ENCODE results near the gene APOBEC3G.

APOBEC3G gene

DNA sequence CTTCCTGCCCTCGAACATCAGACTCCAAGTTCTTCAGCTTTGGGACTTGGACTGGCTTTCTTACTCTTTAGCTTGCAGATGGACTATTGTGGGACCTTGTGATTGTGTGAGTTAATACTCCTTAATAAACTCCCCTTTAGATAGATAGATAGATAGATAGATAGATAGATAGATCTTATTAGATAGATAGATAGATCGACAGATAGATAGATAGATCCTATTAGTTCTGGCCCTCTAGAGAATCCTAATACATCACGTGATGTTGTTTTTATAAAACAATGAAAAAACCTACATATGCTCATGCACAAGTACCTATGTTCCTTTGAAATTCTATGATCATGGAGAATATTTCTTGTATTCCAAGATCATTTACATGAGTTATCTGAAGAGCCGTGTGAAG is 43.9 kb downstream of the APOBEC3G start:
- Histone ChIP-seq H3K4me3 (ENCODE audit: low read depth, low read length) (no peak overlapping the region), H3K36me3 (replicated peaks) (no peaks in the 10 kb centered on the region), H3K27ac (no peak overlapping the region), H3K27me3 (replicated peaks) (peaks cover 5% of the 10 kb centered on the region)
- TF ChIP-seq, protein P1, sequence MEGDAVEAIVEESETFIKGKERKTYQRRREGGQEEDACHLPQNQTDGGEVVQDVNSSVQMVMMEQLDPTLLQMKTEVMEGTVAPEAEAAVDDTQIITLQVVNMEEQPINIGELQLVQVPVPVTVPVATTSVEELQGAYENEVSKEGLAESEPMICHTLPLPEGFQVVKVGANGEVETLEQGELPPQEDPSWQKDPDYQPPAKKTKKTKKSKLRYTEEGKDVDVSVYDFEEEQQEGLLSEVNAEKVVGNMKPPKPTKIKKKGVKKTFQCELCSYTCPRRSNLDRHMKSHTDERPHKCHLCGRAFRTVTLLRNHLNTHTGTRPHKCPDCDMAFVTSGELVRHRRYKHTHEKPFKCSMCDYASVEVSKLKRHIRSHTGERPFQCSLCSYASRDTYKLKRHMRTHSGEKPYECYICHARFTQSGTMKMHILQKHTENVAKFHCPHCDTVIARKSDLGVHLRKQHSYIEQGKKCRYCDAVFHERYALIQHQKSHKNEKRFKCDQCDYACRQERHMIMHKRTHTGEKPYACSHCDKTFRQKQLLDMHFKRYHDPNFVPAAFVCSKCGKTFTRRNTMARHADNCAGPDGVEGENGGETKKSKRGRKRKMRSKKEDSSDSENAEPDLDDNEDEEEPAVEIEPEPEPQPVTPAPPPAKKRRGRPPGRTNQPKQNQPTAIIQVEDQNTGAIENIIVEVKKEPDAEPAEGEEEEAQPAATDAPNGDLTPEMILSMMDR (IDR thresholded peaks at IDR 0.05; ENCODE audit: low read depth, low read length, missing control alignments) = no peak
- DNase-seq = no peak
- in situ Hi-C loops (cut with HindIII; ENCODE audit: low pct_ligation_motif_present, low sequenced_read_pairs) = no loop called here

DNA sequence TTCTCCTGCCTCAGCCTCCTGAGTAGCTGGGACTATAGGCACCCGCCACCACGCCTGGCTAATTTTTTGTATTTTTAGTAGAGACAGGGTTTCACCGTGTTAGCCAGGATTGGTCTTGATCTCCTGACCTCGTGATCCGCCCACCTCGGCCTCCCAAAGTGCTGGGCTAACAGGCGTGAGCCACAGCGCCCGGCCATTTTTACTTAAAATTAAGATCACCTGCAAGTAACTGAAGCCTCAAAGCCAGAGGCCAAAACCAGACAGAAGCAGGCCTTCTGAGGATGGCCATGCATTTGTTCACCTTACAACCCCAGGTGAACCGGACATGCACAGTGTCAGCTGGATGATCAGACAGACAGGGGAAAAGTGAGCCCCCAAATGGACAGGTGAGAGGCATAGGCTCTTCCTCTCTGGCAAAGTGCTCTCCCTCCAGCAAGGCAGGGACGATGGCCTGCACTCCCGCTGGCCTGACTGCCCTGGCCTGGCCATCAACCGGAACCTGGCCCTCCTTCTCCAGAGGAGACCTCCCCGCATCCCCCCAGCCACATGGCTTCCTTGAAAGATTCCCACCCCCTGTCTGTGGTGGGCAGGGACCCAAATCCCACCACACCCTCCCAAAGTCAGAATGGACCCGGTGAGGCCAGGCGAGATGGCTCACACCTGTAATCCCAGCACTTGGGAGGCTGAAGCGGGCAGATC is 45.8 kb downstream of the APOBEC3G start:
- Histone ChIP-seq H3K36me3 (replicated peaks) (no peaks in the 10 kb centered on the region), H3K27me3 (replicated peaks) (no peaks in the 10 kb centered on the region), H3K4me3 (ENCODE audit: low read depth, low read length) (no peak overlapping the region), H3K27ac (no peak overlapping the region)
- TF ChIP-seq, protein P1 (IDR thresholded peaks at IDR 0.05; ENCODE audit: low read depth, low read length, missing control alignments) = no peak
- in situ Hi-C loops (cut with HindIII; ENCODE audit: low pct_ligation_motif_present, low sequenced_read_pairs) = no loop called here
- DNase-seq = no peak

DNA sequence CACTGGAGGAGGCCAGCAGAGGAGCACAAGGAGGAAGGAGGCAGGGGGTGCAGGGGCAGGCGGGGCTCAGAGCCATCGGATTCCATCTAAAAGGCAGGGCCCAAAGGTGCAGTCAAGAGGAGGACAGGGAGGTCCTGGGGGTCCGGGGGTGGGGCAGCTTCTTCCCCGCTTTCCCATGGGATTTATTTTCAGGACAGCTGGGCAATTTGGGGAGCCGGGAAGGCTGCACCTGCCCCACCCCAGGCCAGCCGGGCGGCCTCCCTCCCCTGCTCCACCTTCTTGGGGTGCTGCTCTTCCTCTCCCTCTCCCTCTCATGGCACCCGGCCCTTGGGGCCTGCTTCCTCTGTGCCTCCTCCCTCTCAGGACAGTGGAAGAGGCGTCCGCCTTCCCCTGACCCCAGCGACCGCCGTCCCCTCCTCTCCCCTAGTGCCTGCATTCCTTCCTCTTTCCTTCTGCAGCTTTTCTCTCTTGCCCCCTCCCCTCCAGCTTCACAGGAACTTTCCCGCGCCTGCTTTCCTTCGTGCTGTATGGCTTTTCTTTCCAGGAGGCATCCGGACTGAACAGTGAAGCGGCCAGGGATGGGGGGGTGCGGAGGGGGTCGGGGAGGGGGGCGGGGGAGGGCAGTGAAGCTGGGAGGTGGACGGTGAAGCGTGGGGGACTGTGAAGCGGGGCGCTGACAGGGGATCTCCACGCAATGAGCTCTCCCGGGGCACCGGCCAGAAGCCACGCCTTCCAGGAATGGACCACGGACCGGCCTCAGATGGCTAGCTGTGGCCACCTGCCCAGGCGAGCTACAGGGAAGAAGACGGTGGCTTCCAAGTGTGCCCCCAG is 46.9 kb downstream of the APOBEC3G start:
- DNase-seq = no peak
- TF ChIP-seq, protein P1 (IDR thresholded peaks at IDR 0.05; ENCODE audit: low read depth, low read length, missing control alignments) = no peak
- no peak overlapping the region for H3K27ac ChIP-seq
- in situ Hi-C loops (cut with HindIII; ENCODE audit: low pct_ligation_motif_present, low sequenced_read_pairs) = no loop called here
- H3K36me3 ChIP-seq (replicated peaks) = no peaks in the 10 kb centered on the region
- no peaks in the 10 kb centered on the region for H3K27me3 ChIP-seq (replicated peaks)
- no peak overlapping the region for H3K4me3 ChIP-seq (ENCODE audit: low read depth, low read length)

DNA sequence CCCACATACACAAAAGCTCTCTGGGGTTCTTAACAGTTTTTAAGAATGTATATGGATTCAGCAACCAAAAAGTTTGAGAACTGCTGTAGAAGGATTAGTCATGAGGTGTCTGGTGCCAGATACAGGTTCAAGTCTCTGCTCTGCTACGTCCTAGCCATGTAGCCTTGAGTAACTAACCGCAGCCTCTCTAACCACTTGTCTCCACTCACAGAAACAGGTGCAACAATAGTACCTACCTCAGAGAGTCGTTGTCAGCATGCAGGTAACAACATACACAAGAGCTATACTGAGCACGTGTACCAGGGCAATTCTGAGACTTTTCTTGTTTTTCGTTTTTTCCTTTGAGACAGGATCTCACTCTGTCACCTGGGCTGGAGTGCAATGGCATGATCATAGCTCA is 48.5 kb downstream of the APOBEC3G start:
- TF ChIP-seq, protein P1 (IDR thresholded peaks at IDR 0.05; ENCODE audit: low read depth, low read length, missing control alignments) = no peak
- in situ Hi-C loops (cut with HindIII; ENCODE audit: low pct_ligation_motif_present, low sequenced_read_pairs) = no loop called here
- no peak for DNase-seq
- H3K27ac ChIP-seq = no peak overlapping the region
- H3K4me3 ChIP-seq (ENCODE audit: low read depth, low read length) = no peak overlapping the region
- no peaks in the 10 kb centered on the region for H3K27me3 ChIP-seq (replicated peaks)
- no peaks in the 10 kb centered on the region for H3K36me3 ChIP-seq (replicated peaks)

DNA sequence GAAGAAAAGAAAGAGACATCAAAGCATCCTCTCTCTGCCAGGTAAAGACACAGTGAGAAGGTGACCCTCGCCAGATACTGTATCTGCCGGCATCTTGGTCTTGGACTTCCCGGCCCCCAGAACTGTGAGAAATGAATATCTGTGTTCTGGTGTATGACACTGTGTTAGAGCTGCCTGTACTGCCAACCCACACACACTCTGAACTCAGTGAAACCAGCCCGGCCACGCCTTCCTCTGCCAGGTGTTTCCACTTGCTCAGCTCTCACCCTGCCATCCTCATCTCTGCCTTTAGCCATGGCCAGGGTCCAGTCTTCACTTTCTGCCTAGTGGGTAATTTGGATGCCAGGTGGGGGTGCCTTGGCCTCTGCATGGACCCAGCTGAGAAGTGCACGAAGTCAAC is 51.4 kb downstream of the APOBEC3G start:
- Histone ChIP-seq H3K4me3 (ENCODE audit: low read depth, low read length) (no peak overlapping the region), H3K36me3 (replicated peaks) (no peaks in the 10 kb centered on the region), H3K27me3 (replicated peaks) (peaks cover 3% of the 10 kb centered on the region), H3K27ac (no peak overlapping the region)
- no peak for DNase-seq
- in situ Hi-C loops (cut with HindIII; ENCODE audit: low pct_ligation_motif_present, low sequenced_read_pairs) = no loop called here
- TF ChIP-seq, protein P1 (IDR thresholded peaks at IDR 0.05; ENCODE audit: low read depth, low read length, missing control alignments) = no peak

Data from brain microvascular endothelial cell (primary cell).